Thymus (tissue), 11 donors: ENCODE results near the gene PRKCA. TPM values are rescaled to one million over a fixed set of nuclear protein-coding genes. Genes with fewer than 3 reads are reported as not detected.

ENCODE experiments used
- DNase-seq, 9 donors: peaks; one replicate each; pipeline ENCODE4 v3.0.0-alpha.2; 2013; ENCODE audit warnings: low spot score in 9 of 9, low read depth in 6 of 9, missing footprints in 1 of 9
- H3K27ac ChIP-seq, 2 donors: one replicate each; pipeline ENCODE4 v1.5.1; 2013; ENCODE audit warnings: control low read depth in 1 of 2, low read depth in 1 of 2, low read length in 1 of 2, mild to moderate bottlenecking in 1 of 2, moderate library complexity in 1 of 2
- H3K27me3 ChIP-seq, 2 donors: one replicate each; pipeline ENCODE4 v1.5.1; 2013; ENCODE audit warnings: low read length in 1 of 2; ENCODE audit not compliant: control insufficient read depth in 2 of 2, insufficient read depth in 1 of 2
- H3K36me3 ChIP-seq, 2 donors: one replicate each; pipeline ENCODE4 v1.5.1; 2013; ENCODE audit warnings: low read length in 1 of 2, mild to moderate bottlenecking in 1 of 2, moderate library complexity in 1 of 2; ENCODE audit not compliant: control insufficient read depth in 2 of 2, insufficient read depth in 2 of 2
- H3K4me1 ChIP-seq, 2 donors: one replicate each; pipeline ENCODE4 v1.5.1; 2013; ENCODE audit warnings: low read length in 2 of 2; ENCODE audit not compliant: control insufficient read depth in 2 of 2, insufficient read depth in 2 of 2
- H3K4me3 ChIP-seq, 2 donors: one replicate each; pipeline ENCODE4 v1.5.1; 2013; ENCODE audit warnings: low read length in 2 of 2, control low read depth in 1 of 2, mild to moderate bottlenecking in 1 of 2
- H3K9me3 ChIP-seq, 2 donors: one replicate each; pipeline ENCODE4 v1.5.1; 2013; ENCODE audit warnings: low read length in 1 of 2, mild to moderate bottlenecking in 1 of 2; ENCODE audit not compliant: control insufficient read depth in 2 of 2, insufficient read depth in 1 of 2
- WGBS: extraction: QIAGEN DNeasy Blood & Tissue Kit; methylation state at CpG from one replicate; pipeline ENCODE4 v1.1.7; 2013; 5-methylcytosine and 5-hydroxymethylcytosine counted together
- polyA plus RNA-seq: library from polyadenylated mRNA; stranded (reverse); fragments of 200-250 nt; gene quantifications from one replicate; pipeline ENCODE4 v1.2.3, GENCODE V29; 2013
- total RNA-seq: library from RNA; stranded (reverse); fragments of 120-200 nt; gene quantifications from one replicate; pipeline ENCODE4 v1.2.4, GENCODE V29; 2013
- donor health status: healthy.

PRKCA gene
- total and polyA plus RNA-seq, 2 donors, result 2.7 to 3.2 TPM

DNA sequence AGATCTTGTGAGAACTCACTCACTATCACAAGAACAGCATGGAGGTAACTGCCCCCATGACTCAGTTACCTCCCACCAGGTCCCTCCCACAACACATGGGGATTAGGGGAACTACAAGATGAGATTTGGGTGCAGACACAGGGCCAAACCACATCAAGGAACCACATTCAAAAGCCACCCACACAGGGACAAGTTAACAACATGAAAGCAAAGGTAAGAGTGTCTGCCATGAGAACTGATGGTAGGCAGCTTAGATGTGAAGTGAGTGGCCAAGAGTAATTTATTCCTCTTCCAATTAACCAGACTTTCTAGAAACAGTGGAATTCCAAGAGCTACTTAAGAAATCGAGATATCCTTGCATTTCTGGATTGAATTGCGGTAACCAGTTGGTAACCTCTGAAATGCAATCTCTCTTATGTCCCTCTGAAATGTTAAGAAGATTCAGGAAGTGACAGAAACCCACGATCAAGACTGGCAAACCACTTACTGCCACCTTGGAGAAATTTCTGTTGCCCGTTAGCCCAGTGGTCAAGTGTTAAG lies 365.1 kb downstream of the PRKCA start:
- Histone ChIP-seq H3K4me3 (no peak overlapping the region), H3K4me1 (peaks cover 0 to 10% of the 10 kb centered on the region in 2 donors), H3K27me3 (no peaks in the 10 kb centered on the region), H3K9me3 (no peaks in the 10 kb centered on the region), H3K36me3 (no peaks in the 10 kb centered on the region), H3K27ac (no peak overlapping the region)
- 46% methylated on average over 4 of the region's 4 CpGs for WGBS
- peak; percentile 17 to 79 (median 41) for DNase-seq

DNA sequence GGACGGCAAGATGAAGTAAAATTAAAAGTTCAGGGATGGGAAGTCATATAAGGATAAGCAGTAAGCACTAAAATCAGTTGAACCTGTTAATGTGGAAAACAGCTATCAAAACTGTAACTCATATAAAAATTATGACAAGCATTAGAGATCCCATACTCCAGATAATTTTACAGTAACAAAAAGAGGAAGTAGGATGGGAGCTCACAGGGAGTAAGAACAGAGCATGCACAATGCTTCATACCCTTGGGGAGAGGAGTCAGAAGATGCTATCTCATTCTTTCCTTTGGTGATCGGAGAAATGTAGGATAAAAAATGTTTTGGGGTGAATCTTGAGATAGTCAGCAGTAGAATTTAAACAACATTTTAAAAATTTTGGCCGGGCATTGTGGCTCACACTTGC lies 367.8 kb downstream of the PRKCA start:
- peaks cover 0 to 15% of the 10 kb centered on the region in 2 donors for H3K4me1 ChIP-seq
- WGBS, result 86% methylated on average over 3 of the region's 3 CpGs
- H3K27ac ChIP-seq, result no peak overlapping the region
- no peaks in the 10 kb centered on the region for H3K9me3 ChIP-seq
- DNase-seq, result no peak
- no peak overlapping the region for H3K4me3 ChIP-seq
- no peaks in the 10 kb centered on the region for H3K27me3 ChIP-seq
- H3K36me3 ChIP-seq, result no peaks in the 10 kb centered on the region

DNA sequence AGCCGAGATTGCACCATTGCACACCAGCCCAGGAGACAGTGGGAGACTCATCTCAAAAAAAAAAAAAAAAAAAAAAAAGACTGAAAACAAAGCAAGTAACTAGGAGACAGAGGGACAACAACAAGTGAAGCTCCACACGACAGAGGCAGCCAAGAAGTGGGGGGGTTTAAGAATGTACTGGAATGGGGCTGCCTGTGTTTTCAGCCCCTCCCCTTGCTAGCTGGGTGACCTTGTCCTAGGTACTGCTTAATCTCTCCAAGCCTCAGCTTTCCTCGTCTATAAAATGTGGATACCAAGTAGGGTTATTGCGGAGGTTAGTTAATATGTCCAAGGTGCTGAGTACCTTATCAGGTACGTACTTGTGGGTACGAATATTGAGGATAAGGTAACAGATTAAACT lies 368.7 kb downstream of the PRKCA start:
- Histone ChIP-seq H3K27ac (no peak overlapping the region), H3K9me3 (no peaks in the 10 kb centered on the region), H3K36me3 (no peaks in the 10 kb centered on the region), H3K4me3 (no peak overlapping the region), H3K27me3 (no peaks in the 10 kb centered on the region), H3K4me1 (peaks cover 0 to 18% of the 10 kb centered on the region in 2 donors)
- 87% methylated on average over 6 of the region's 6 CpGs for WGBS
- DNase-seq, result no peak

DNA sequence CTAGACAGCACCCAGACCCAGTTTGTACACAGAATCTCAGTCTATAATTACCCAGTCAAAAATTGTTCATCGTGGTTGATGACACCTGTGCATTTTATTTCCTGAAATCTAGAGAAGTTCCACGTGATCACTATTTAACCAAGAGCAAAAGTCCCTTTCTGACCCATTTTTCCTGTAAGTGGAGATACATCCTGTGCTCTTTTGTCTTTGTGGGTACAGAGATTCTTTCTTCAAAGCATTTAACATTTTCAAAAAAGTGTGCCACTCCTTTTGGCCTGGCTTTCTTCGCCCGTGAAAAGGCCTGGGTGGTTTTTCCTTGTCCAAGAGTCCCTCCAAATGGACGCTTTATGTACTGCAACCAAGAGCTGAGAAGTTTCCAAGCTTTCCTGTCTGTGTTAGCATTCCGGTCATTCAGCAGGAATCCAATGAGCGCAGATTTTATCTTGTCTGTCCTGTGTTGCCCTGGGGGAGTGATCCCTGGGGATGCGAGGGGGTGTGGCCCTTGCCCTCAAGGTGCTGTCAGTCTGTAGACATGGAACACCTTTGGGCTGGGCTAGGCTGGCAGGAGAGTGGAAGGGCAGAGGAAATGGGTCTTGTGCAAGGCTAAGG lies 371.4 kb downstream of the PRKCA start:
- H3K9me3 ChIP-seq, result peaks cover 0 to 5% of the 10 kb centered on the region in 2 donors
- peaks cover 0 to 8% of the 10 kb centered on the region in 2 donors for H3K4me1 ChIP-seq
- 41% methylated on average over 8 of the region's 8 CpGs for WGBS
- no peaks in the 10 kb centered on the region for H3K27me3 ChIP-seq
- no peaks in the 10 kb centered on the region for H3K36me3 ChIP-seq
- DNase-seq, result peak in 8 of 9 donors; percentile 15 to 75 (median 37)
- no peak overlapping the region for H3K27ac ChIP-seq
- no peak overlapping the region for H3K4me3 ChIP-seq

DNA sequence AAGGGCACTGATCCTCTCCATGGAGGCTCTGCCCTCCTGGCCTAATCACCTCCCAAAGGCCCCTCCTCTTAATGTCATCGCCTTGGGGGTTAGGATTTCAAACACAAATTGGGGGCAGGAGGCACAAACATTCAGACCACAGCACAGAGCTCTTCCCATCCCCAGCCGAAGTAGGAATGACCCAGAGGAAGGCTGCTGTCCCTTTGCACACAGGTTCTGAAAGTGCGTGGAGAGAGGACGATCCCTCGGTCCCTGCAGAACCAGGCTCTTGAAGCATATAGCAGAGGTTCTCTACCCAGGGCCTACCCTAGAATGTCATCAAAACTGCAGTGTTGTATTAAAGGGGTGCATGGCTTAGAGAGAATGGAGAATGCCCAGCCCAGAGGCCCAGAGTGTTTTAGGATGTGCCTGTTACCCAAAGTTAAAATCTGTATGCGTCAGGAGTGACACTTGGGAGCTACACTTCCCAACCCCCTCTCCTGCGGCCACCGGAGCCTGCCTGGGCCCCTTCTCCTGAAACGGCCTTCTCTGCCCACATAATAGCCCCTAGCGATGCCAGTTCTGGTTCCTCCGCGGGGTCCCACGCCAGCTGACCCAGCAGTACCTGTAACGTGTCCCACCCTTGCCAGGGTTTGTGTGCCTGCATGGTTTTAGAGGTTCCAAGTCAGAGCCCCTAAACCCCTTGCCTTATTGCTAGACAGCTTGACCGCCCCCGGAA lies 373.0 kb downstream of the PRKCA start:
- H3K27me3 ChIP-seq, result no peaks in the 10 kb centered on the region
- H3K9me3 ChIP-seq, result peaks cover 0 to 5% of the 10 kb centered on the region in 2 donors
- peak overlapping the region; percentile 37 to 68 for H3K27ac ChIP-seq
- no peak for DNase-seq
- no peaks in the 10 kb centered on the region for H3K36me3 ChIP-seq
- H3K4me3 ChIP-seq, result no peak overlapping the region
- peaks cover 0 to 8% of the 10 kb centered on the region in 2 donors for H3K4me1 ChIP-seq
- WGBS, result 95% methylated on average over 16 of the region's 16 CpGs

DNA sequence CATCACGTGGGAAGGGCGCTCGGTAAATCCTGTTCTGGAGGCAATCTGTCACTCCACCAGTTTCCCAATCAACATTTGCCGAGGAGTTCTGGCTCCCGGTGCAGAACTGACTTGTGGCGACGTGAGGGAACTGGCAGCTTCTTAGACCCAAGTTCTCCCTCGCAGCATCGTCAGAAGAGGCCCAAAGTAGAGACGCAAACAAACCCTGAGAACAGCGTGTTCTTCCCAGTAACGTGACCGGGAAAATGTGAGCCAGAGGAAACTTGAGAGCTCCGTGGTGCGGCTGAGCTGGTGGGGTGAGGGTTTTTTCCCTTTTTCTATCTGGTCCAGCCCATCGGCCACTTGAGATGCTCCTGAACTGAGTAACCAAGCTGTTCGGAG lies 373.6 kb downstream of the PRKCA start:
- H3K4me3 ChIP-seq, result no peak overlapping the region
- H3K9me3 ChIP-seq, result peaks cover 0 to 5% of the 10 kb centered on the region in 2 donors
- H3K36me3 ChIP-seq, result no peaks in the 10 kb centered on the region
- peak overlapping the region; percentile 37 to 61 for H3K27ac ChIP-seq
- peaks cover 0 to 8% of the 10 kb centered on the region in 2 donors for H3K4me1 ChIP-seq
- WGBS, result 93% methylated on average over 17 of the region's 17 CpGs
- peak in 1 of 9 donors; percentile 10 for DNase-seq
- no peaks in the 10 kb centered on the region for H3K27me3 ChIP-seq

DNA sequence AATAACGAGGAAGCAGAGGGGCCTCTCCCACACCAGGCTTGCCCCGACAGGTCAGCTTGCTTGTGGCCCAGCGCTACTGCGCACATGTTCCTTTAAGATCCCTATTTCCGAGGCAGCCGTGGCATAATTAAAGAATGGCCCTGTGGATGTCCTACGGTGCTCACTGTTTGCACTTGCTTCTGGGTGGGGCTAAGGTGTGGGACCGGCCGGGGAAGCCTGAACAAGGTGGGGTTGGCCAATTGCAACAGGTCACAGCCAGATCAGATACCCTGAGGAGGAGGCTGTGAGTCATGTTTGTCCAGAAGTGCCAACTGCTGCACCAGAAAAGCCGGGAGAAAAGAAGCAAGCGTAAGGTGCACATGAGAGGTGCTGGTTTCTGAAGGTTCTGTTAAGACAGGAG lies 374.0 kb downstream of the PRKCA start:
- 92% methylated on average over 11 of the region's 11 CpGs for WGBS
- H3K36me3 ChIP-seq, result no peaks in the 10 kb centered on the region
- no peak for DNase-seq
- H3K9me3 ChIP-seq, result peaks cover 0 to 5% of the 10 kb centered on the region in 2 donors
- no peaks in the 10 kb centered on the region for H3K27me3 ChIP-seq
- H3K4me1 ChIP-seq, result peaks cover 0 to 8% of the 10 kb centered on the region in 2 donors
- H3K27ac ChIP-seq, result peak overlapping the region in 1 of 2 donors; percentile 61
- no peak overlapping the region for H3K4me3 ChIP-seq

DNA sequence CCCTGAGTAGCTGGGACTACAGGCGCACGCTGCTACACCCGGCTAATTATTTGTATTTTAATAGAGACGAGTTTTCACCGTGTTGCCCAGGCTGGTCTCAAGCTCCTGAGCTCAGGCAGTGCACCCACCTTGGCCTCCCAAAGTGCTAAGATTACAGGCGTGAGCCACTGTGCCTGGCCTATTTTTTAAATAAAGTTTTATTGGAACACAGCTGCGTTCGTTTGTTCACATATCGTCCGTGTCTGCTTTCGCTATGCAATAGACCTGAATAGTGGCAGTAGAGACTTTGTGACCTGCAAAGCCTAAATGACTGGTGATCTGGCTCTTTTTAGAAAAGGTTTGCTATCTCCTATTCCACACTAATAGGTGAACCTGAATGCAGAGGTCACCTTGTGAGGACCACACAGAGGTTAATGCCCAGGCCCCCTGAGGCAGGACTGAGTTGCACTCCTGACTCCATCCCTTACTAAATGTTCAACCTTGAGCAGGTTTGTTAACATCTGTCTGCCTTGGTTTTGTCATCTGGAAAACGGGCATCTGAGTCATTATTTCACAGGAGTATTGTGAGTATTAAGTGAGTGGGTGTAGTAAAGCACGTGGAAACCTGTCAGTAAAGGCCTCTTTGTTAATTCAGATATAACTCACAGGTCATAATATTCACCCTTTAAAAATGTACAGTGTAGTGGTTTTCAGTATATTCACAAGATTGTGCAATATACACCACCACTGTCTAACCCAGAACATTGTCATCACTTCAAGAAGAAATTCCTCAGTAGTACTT lies 375.0 kb downstream of the PRKCA start:
- no peak for DNase-seq
- Histone ChIP-seq H3K27ac (no peak overlapping the region), H3K4me1 (peaks cover 0 to 8% of the 10 kb centered on the region in 2 donors), H3K36me3 (no peaks in the 10 kb centered on the region), H3K9me3 (peaks cover 0 to 5% of the 10 kb centered on the region in 2 donors), H3K4me3 (no peak overlapping the region), H3K27me3 (no peaks in the 10 kb centered on the region)
- 96% methylated on average over 13 of the region's 13 CpGs for WGBS

DNA sequence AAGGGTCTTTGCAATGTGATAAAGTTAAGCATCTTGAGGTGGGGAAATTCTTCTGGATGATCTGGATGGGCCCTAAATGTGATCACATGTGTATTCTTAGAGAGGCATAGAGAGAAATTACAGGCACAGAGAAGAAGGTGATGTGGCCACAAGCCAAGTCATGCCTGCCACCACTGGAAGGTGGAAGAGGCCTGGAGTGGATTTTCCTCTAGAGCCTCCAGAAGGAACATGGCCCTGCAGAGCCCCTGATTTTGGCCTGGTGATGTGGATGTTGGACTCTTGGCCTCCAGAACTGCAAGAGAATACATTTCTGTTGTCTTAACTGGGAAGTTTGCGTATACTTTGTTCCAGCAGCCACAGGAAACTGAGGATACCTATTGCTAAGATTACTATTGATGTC lies 375.6 kb downstream of the PRKCA start:
- no peaks in the 10 kb centered on the region for H3K27me3 ChIP-seq
- H3K27ac ChIP-seq, result no peak overlapping the region
- DNase-seq, result no peak
- WGBS, result 100% methylated on average over 1 of the region's 1 CpG
- H3K36me3 ChIP-seq, result no peaks in the 10 kb centered on the region
- no peak overlapping the region for H3K4me3 ChIP-seq
- H3K9me3 ChIP-seq, result peaks cover 0 to 5% of the 10 kb centered on the region in 2 donors
- peaks cover 0 to 8% of the 10 kb centered on the region in 2 donors for H3K4me1 ChIP-seq
